Fibroblast of lung (primary cell): ENCODE data around the gene WDR47. TPM values are rescaled to one million over a fixed set of nuclear protein-coding genes. Genes with fewer than 3 reads are reported as not detected.

Experiments
- DNase-seq, 2 donors: peaks; one replicate each; pipeline versions ENCODE4 v3.0.0 to v3.0.0-alpha.2; 2010; ENCODE audit warnings: low read depth in 2 of 2
- H2AFZ ChIP-seq: 2 replicates; pipeline ENCODE4 v1.5.1; 2012; ENCODE audit warnings: low read length, control low read depth, inconsistent platforms
- H3K27ac ChIP-seq: 2 replicates; pipeline ENCODE4 v1.5.1; 2011; ENCODE audit warnings: low read length, control low read depth; ENCODE audit not compliant: insufficient read depth
- H3K27me3 ChIP-seq: 2 replicates; pipeline ENCODE4 v1.5.1; 2011; ENCODE audit warnings: mild to moderate bottlenecking, low read length; ENCODE audit not compliant: control insufficient read depth, insufficient read depth
- H3K36me3 ChIP-seq: 2 replicates; pipeline ENCODE4 v1.5.1; 2011; ENCODE audit warnings: low read length; ENCODE audit not compliant: control insufficient read depth, insufficient read depth
- H3K4me1 ChIP-seq: 2 replicates; pipeline ENCODE4 v1.5.1; 2011; ENCODE audit warnings: low read length; ENCODE audit not compliant: control insufficient read depth, insufficient read depth; ENCODE audit errors: extremely low read depth
- H3K4me2 ChIP-seq: 2 replicates; pipeline ENCODE4 v1.5.1; 2011; ENCODE audit warnings: low read length, control low read depth; ENCODE audit not compliant: insufficient read depth; ENCODE audit errors: extremely low read depth
- H3K4me3 ChIP-seq, 4 experiments: fragments of 200-600 bp in 1 of 4; sonication (generic) in 1 of 4; replicated peaks in 1 of 4; 2 replicates each; pipeline ENCODE4 v1.5.1; 2011 to 2016; ENCODE audit warnings: low read length in 4 of 4, low read depth in 3 of 4, mild to moderate bottlenecking in 3 of 4, control low read depth in 2 of 4, inconsistent platforms in 1 of 4, mixed read lengths in 1 of 4; ENCODE audit not compliant: insufficient read depth in 1 of 4; ENCODE audit errors: control extremely low read depth in 1 of 4
- H3K79me2 ChIP-seq: 2 replicates; pipeline ENCODE4 v1.5.1; 2012; ENCODE audit warnings: mild to moderate bottlenecking, low read length, inconsistent platforms; ENCODE audit not compliant: control insufficient read depth, insufficient read depth
- H3K9ac ChIP-seq: 2 replicates; pipeline ENCODE4 v1.5.1; 2011; ENCODE audit warnings: mild to moderate bottlenecking, low read length, control low read depth; ENCODE audit not compliant: insufficient read depth
- H3K9me3 ChIP-seq: 2 replicates; pipeline ENCODE4 v1.5.1; 2012; ENCODE audit warnings: low read depth, low read length; ENCODE audit not compliant: control insufficient read depth, insufficient read depth
- H4K20me1 ChIP-seq: 2 replicates; pipeline ENCODE4 v1.5.1; 2011; ENCODE audit warnings: low read length; ENCODE audit not compliant: control insufficient read depth, insufficient read depth; ENCODE audit errors: extremely low read depth
- CTCF ChIP-seq, 2 donors: IDR thresholded peaks in 1 of 2; conservative IDR thresholded peaks in 1 of 2; 1 replicate in 1 of 2; 2 replicates in 1 of 2; pipeline ENCODE4 v1.5.1; 2011 to 2012; ENCODE audit warnings: low read length in 2 of 2, control low read depth in 1 of 2, inconsistent platforms in 1 of 2, low read depth in 1 of 2, mild to moderate bottlenecking in 1 of 2
- EZH2 ChIP-seq: IDR thresholded peaks from 2 replicates; pipeline ENCODE4 v1.5.1; 2012; ENCODE audit warnings: low read length, control low read depth, mild to moderate bottlenecking; ENCODE audit errors: missing control alignments
- polyA plus RNA-seq, 2 donors: library from polyadenylated mRNA; depleted of rRNA in 1 of 2; stranded (reverse) in 1 of 2; unstranded in 1 of 2; fragments of >200 nt; gene quantifications; 2 replicates each; pipeline ENCODE4 v1.2.1, GENCODE V29; 2011 to 2012; ENCODE audit warnings: missing spikeins in 1 of 2
- total RNA-seq: library from RNA; depleted of rRNA; stranded (reverse); fragments of >200 nt; gene quantifications from 2 replicates; pipeline ENCODE4 v1.2.1, GENCODE V29; 2014

Gene WDR47
- total and polyA plus RNA-seq, 2 donors (not counting 1 experiment from before 2014, with no cell fraction given): 19.7 to 22.6 TPM

- Histone ChIP-seq H4K20me1 (no peaks in the 10 kb centered on the region), H3K4me3 (peak within 1 kb of the TSS; percentile 68 to 100 (median 92)), H2AFZ (peak within 1 kb of the TSS; percentile 86), H3K79me2 (peaks cover 40% of the 10 kb centered on the region), H3K4me2 (peak within 1 kb of the TSS; percentile 86), H3K36me3 (no peaks in the 10 kb centered on the region), H3K9ac (peak within 1 kb of the TSS; percentile 88), H3K4me1 (no peaks in the 10 kb centered on the region), H3K27me3 (no peaks in the 10 kb centered on the region), H3K9me3 (no peaks in the 10 kb centered on the region), H3K27ac (peak within 1 kb of the TSS; percentile 98)
- peak; percentile 18 to 32 for TF ChIP-seq CTCF (conservative IDR thresholded peaks at IDR 0.05 in 1 of 2, IDR thresholded peaks at IDR 0.05 in 1 of 2; ENCODE audit: low read depth in 1 of 2, low read length in 2 of 2)
- TF ChIP-seq EZH2: no peak
- DNase-seq: peak; percentile 95 to 98
These were observed 33.9 kb upstream of the WDR47 start, which contains the start of gene TAF13 for GRCh38 chr1:109075531-109076490. Gene TAF13 (minus strand): TSS chr1:109076003. CDS start chr1:109075947, 56 bp downstream.

- DNase-seq: no peak
- no peaks in the 10 kb centered on the region for H3K9me3 ChIP-seq
- H3K36me3 ChIP-seq: peaks cover 4% of the 10 kb centered on the region
- H2AFZ ChIP-seq: no peak overlapping the region
- TF ChIP-seq EZH2: no peak
- TF ChIP-seq CTCF (conservative IDR thresholded peaks at IDR 0.05 in 1 of 2, IDR thresholded peaks at IDR 0.05 in 1 of 2; ENCODE audit: low read depth in 1 of 2, low read length in 2 of 2): no peak
- H3K4me2 ChIP-seq: no peak overlapping the region
- H3K4me3 ChIP-seq: no peak overlapping the region
- H3K4me1 ChIP-seq: no peaks in the 10 kb centered on the region
- no peaks in the 10 kb centered on the region for H3K27me3 ChIP-seq
- no peak overlapping the region for H3K9ac ChIP-seq
- no peaks in the 10 kb centered on the region for H4K20me1 ChIP-seq
- peaks cover 52% of the 10 kb centered on the region for H3K79me2 ChIP-seq
- H3K27ac ChIP-seq: no peak overlapping the region
These were observed 27.4 kb upstream of the WDR47 start for GRCh38 chr1:109069294-109069693.

- no peak for DNase-seq
- Histone ChIP-seq H3K79me2 (peaks cover 42% of the 10 kb centered on the region), H3K4me1 (no peaks in the 10 kb centered on the region), H3K27me3 (no peaks in the 10 kb centered on the region), H3K4me2 (no peak overlapping the region), H2AFZ (no peak overlapping the region), H3K9me3 (no peaks in the 10 kb centered on the region), H4K20me1 (no peaks in the 10 kb centered on the region), H3K9ac (no peak overlapping the region), H3K27ac (no peak overlapping the region), H3K4me3 (no peak overlapping the region), H3K36me3 (peaks cover 5% of the 10 kb centered on the region)
- TF ChIP-seq CTCF (conservative IDR thresholded peaks at IDR 0.05 in 1 of 2, IDR thresholded peaks at IDR 0.05 in 1 of 2; ENCODE audit: low read depth in 1 of 2, low read length in 2 of 2) (no peak), EZH2 (no peak)
These were observed 26.0 kb upstream of the WDR47 start for GRCh38 chr1:109067883-109068282.
